ENCODE data around the gene ANO1.

Gene ANO1

DNA sequence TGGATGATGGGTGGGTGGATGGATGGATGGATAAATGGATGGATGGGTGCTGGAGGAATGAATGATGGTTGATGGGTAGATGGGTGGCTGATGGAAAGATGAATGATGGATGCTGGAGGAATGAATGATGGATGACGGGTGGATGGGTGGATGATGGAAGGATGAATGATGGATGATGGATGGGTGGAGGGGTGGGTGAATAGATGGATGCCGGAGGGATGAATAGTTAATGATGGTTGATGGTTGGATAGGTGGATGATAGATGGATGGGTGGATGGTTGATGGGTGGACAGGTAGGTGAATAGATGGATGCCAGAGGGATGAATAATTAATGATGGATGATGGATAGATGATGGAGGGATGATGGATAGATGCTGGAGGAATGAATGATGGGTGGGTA is 41.4 kb downstream of the ANO1 start:
- no peak for DNase-seq

DNA sequence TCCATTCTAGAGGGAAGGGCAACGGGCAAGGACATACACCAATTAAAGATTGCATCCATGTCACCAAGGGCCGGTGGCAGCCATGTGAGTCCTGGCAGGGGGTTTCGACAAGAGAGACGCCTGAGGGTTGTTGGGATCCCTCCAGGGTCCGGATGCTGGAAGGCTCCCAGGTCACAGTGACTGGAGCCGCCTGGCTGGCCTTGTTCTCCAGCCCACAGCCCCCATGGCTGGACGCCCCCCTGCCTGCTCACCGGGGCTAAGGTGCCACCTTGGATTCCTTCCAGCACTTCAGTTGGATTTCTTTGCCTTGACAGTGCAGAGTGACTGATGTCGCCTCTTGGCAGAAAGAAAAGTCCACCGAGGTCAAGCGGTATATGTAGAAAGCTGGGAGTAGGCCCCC is 42.6 kb downstream of the ANO1 start:
- DNase-seq: no peak

DNA sequence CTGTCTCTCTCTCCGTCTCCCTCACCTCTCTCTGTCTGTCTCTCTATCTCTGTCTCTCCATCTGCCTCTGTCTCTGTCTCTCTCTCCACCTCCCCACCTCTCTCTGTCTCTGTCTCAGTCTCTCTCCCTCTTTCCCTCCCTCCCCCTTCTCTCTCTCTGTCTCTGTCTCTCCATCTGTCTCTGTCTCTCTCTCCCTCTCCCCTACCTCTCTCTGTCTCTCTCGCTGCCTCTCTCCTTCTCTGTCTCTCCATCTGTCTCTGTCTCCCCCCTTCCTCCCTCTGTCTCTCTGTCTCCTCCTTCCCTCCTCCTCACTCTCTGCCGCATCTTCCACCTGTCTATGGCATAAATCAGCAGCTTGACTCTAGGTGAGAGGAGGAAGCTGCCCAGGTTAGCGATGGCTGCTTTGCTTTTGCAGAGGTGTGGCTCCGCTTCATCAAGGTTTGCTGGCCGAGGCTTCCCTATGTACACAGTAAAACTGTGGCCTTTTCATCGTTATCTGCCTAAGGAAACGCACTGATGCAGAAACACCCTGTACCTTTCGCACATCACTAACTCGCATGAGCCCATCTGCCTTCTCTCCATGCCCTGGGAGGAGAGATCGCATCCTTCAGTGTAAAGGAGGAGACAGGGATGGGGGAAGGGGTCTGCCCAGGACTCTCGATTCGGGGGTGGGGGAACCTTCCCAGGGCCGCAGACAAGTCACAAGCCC is 44.5 kb downstream of the ANO1 start:
- no peak for DNase-seq

DNA sequence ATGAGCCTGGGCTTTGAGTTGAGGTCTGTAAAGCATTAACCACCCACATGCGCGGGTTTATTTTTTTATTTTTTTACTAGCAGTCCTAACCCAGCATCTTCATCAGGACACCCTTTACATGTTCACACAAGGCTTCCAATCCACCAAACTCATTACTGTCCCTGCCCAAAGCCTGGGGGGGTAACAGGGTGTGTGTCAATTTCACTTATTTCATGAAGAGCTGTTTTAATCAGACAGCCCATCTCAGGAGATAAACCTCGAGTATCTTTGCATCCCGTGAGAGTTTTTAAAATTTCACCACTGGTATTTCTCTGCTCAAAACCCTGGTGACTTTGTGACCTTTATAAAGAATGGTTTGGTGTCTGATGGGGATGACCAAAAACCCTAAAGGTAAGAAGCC is 45.6 kb downstream of the ANO1 start:
- no peak for DNase-seq

DNA sequence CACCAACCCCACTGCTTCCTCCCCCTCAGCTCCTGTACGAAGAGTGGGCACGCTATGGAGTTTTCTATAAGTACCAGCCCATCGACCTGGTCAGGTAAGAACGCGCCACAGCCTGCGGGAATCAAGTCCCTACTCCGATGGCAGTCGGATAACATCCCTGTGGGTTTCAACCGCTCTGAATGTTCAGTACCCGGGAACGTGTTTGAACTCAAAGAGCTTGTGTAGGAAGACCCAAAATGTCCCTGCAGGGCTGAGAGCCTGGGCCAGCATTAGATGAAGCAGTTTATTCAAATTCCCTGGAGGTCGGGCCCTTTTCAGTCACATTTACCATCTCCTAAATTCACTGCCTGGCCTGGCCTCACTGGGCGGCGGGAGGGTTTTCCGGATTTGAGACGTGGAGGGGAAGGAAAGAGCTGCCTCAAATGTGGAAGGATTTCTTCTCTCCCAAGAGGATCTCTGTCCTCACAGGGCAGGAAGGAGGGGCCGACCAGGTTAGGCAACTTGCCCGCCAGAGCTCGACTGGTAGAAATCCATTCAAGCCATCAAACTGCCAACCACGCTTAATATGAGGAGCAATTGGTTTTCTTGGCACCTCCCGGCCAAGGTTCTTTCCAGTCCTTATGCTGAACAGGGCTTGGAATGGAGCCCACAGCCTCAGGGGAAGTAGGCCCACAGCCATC is 46.3 kb downstream of the ANO1 start:
- no peak for DNase-seq

DNA sequence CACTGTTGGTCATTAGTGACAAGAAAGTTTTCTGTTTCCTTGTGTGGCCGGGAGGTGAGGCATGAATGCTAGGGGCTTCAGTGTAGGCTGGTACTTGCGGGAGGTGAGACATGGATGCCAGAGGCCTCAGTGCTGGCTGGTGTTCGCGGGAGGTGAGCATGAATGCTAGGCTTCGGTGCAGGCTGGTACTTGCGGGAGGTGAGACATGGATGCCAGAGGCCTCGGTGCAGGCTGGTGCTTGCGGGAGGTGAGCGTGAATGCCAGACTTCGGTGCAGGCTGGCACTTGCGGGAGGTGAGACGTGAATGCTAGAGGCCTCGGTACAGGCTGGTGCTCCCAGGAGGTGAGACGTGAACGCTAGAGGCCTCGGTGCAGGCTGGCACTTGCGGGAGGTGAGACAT is 48.4 kb downstream of the ANO1 start:
- DNase-seq: no peak

DNA sequence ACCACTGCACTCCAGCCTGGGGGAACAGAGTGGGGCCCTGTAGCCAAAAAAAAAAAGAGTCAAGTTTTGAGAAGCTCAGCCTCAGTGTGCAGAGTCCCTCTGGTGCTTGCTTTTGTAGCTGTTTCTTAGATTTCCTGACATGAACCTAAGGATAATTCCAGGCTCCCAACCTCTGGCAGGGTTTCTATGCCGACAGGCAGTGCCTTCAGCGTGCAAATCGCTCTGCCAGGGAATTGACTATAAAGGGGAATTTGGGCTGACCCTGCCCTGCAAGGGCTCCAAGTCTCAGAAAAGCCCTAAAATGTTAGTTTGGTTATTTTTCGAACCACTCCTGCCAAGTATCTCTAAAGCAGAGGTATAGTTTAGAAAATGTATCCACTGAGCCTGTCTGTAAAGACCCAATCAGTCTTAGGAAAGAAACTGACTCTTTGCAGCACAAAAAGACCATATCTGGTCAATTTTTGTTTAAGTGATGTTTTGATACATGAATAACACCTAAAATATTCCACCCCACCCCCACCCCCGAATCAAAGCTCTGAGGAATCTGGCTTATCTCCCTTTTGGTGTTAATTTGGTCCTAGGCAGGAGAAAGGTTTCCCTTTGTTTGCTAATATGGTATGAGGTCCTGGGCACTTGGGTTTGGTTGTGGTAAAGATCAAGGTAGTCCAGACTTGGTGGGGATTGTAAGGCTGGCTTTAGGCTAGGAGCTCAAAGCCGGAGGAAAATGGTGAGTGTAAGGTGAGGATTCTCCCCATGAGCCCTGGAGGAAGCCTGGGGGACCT is 49.7 kb downstream of the ANO1 start:
- no peak for DNase-seq

DNA sequence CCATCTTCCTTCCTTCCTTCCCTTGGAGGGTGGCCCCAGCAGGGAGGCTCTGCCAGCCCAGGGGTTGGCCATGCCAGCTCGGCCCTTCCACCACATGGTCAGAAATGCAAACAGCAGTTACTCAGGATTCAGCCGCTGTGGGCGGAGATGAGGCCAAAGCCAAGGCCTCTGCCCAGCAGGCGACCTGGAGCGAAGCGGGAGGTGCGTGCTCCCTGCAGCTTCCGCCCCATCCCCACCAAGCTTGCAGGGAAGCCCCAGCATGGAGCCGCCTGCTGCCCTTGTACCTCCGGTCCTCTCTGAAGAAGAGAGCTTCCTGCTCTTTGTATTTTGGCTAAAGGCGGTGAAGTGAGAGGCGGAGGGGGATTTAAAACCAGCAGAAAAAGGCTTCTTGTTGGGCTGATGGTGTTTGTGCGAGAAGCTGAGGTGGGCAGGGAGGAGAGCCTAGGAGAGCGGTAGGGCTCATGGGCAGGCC is 50.4 kb downstream of the ANO1 start:
- DNase-seq: no peak

DNA sequence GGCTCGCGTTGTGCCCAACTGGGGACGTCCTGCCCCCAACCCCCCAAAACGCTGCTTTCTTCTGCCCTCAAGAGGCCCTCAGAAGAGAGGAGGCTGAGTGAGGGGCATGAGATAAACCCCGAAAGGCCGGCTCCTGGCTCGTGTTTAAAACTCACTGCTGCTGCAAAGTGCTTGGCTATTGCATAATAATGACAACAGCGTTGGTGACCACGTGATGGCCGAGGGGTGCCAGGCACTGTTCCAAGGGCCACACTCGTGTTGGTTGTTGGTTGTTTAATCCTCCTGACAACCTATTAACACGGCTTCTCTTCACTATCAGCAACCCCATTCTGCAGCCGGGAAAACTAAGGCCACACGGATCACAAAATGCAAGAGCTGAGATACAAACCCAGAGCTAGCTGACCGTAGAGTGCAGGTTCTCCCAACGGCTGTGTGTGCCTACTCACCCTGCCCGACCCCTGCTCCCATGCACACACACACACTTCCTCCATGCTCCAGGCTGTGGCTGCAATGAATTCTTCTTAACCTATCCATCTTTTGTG is 51.0 kb downstream of the ANO1 start:
- DNase-seq: no peak

DNA sequence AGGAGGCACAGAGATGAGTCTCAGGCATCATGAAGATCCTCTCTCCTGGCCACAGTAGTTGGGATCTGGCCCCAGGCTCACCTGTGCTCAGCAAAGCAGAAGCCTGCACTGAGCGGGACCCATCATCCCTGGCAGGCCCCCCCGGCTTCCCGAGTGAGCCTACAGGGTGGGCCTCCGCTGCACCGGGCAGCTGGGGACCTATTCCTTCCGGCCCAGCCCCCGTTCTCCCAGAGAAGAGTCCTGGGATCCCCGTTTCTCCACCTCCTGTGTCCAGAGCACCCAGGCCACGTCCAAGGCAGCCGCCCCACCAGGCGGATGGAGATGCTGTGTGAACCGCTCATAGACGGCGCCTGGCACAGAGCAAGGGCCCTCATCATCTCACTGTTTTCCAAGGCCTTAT is 52.5 kb downstream of the ANO1 start:
- DNase-seq: no peak

DNA sequence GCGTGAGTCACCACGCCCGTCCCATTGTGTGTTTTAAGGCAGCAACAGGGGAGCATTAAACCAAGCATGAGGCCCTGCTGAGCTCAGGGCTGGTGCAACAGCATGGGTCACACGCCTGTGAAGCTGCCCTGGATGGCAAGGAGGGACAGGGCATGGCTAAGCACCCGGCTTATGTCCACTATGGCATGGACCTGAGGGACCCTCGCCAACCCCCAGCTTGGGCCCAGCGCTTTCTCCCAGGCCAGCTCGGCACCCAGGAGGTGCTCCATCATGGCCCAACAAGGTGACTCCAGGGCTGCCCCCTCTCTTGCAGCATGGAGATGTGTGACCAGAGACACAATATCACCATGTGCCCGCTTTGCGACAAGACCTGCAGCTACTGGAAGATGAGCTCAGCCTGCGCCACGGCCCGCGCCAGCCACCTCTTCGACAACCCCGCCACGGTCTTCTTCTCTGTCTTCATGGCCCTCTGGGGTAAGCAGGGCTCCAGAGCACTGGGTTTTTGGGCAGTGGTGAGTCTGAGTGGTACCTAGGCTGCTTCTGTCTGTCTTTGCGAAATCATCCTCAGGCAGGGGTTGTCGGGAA is 53.6 kb downstream of the ANO1 start:
- DNase-seq: no peak

DNA sequence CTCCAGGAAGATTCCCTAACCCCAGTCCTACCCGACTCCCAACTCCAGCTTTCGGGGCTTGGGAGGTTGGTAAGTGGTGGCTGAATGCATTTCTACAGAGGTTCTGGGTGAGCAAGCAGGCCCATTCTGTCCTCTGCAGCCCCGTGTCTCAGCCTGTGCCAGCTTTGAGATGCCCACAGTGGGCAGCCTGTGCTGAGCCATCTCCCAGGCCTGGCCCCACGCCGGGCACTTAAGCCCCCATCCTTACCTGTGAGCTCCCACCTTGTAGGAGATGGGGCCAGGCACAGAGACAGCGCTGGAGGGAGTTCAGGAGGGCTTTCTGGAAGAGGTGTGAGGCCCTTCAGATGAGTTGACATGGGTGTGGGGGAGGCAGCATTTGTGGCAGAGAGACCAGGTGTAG is 54.5 kb downstream of the ANO1 start:
- no peak for DNase-seq

DNA sequence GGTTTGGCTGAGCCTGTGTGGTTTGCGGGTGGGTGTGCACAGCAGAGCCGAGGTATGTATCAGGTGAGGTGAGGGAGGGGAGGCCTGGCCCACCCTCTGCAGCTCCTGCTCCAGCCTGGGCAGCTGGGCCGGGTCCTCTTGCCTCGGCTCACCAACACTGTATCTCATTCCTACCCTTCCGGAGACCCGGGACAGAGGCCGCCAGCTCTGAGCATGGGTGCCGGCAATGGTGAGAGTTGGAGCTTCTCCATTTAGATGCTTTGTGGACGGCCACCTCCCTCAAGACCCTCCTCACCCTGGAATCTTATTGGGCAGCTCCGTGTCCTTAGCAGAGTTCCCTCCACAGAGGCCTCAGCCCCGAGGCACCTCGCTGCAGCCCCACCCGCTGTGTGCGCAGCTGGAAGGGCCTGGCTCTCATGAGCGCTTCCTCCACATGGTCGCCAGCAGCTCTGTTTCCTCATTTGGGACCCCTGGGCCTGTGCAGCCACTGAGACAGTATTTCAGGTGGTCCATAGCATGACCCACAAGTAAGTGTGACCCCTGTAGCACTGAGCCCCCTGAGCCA is 55.7 kb downstream of the ANO1 start:
- no peak for DNase-seq

DNA sequence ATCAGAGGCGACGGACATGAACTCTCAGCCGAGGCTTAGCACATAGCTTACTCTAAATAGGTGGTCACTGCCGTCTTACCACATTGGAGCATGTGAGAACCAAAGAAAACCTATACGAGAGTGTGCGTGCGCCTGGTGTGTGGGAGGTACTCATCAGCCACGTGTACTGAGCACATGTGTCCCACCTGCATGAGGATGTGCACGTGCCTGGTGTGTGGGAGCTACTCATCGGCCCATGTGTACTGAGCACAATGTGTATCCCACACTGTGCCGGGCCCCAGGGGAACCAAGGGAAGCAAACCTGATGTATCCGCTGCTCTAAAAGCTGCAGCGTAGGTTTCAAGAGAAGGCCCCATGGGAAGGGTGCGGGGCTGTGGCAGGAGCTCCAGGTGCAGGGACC is 56.4 kb downstream of the ANO1 start:
- DNase-seq: no peak

DNA sequence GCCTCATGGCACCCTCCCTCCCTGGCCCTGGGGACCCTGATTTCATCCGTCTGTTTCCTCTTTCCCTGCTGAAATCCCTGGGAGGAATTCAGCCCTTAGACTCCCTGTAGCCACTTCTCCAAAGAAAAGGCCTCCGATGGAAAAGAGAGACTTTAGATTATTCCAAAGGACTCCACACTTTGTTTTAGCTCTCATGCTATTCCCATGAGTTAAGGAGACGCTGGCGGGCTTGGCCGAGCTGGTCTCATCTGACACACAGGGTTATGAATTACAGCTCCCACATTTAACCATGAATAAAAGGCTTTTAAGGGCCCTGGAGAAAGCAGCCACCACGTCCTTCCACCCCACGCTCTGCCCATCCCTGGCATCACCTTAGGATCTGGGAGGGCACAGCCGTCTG is 57.0 kb downstream of the ANO1 start:
- DNase-seq: no peak

DNA sequence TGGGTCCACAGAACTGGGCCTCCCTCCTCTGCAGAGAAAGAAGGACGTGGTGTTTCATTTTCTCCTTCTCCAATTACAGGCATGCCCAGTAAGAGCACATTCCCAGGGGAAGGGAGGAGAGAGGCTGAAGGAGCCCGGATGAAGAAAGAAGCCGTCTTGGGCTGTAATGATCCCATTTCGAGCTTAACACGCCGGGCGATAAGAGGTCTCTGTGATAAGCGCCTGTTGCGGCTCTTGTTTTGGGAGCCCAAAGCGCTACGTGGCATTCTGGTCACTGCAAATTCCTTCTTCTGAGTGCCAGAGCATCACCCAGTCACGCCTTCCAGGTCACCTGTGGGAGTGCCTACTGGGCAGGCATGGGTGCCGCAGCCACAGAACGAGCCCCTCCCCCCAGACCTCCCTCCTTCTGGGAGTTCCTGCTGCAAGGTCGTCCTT is 57.5 kb downstream of the ANO1 start:
- no peak for DNase-seq

DNA sequence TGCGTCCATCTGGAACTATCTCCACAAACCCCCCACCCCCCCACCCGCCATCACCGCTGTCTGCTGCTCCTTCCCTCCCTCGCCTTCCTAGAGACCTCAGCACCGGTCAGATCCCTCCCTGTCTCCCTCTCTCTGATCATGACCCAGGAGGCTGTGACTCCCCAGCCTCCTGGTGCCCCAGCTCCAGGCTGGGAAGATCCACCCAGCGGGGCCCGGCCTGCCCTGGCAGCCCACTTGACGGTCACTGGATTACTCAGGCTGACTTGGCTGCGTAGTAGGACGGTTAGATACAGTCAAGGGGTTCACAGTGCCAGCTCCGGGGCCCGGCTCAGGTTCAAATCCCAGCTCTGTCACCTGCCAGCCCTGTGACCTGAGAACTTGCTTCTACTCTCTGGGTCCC is 59.3 kb downstream of the ANO1 start:
- no peak for DNase-seq

DNA sequence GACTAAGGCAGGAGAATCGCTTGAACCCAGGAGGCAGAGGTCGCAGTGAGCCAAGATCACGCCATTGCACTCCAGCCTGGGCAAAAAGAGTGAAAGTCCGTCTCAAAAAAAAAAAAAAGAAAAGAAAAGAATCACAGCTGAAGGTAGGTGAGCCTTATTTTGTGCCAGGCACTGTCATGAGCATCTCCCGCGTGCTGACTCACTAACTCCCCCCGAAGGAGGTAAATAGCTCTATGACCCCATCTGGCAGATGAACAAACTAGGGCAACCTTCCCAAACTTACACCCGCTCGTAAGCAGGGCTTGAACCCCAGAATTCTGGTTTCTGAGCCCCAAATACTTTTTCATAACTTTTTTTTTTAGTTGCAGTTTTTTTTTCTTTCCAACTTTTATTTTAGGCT is 60.3 kb downstream of the ANO1 start:
- no peak for DNase-seq

DNA sequence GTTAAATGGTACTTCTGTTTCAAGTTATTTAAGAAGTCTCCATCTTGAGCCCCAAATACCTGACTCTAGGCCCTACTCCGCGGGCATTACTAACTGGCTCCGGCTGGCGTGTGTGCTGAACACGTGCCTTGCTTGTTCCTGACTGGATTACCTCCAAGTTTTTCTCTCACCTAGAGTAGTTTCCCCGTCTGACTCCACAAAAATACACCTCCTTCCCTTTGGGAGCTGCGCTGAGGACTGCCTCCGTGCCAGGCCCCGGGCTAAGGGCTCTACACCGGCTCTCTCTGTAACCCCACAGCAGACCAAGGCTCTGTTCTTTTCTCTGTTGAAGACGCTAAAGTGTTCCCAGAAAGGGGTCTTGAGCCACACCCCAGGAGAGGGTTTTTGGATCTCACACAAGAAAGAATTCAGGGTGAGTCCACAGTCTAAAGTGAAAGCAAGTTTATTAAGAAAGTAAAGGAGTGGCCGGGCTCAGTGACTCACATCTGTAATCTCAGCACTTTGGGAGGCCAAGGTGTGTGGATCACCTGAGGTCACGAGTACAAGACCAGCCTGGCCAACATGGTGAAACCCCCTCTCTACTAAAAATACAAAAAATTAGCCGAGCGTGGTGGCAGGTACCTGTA is 61.8 kb downstream of the ANO1 start:
- no peak for DNase-seq

DNA sequence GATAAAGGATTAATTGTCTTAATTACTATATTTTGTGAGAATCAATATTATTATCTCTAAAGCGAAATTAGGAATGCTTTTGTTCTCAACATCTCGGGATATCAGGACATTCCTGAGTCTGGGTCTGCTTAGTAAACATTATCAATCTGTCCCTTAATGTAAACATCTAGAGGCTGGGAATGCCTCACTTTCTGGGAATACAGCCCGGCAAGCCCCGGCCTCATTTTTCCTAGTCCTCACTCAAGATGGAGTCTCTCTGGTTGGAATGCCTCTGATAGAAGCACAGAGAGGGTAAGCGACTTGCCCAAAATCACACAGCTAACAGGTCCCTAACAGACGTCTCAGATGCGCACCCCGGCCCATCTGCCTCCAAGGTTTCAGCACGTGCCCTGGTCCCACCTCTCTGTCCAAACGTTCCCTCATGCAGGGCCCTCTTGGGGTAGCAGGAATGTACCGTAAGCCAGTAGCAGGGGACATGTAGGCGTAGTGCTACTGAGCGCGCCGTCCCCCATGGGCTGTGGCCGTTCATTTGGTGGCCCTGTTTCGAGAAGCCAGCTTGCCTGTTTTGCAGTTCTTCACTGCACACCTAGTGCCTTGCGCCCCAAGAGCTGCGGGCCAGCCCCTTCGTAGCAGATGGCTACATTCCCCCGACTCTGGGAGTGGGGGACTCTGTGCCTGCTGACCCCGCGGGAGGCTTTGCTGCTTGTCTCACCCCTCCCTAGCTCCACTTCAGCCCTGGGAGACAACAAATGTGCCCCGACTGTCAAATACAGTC is 62.8 kb downstream of the ANO1 start:
- DNase-seq: no peak

DNA sequence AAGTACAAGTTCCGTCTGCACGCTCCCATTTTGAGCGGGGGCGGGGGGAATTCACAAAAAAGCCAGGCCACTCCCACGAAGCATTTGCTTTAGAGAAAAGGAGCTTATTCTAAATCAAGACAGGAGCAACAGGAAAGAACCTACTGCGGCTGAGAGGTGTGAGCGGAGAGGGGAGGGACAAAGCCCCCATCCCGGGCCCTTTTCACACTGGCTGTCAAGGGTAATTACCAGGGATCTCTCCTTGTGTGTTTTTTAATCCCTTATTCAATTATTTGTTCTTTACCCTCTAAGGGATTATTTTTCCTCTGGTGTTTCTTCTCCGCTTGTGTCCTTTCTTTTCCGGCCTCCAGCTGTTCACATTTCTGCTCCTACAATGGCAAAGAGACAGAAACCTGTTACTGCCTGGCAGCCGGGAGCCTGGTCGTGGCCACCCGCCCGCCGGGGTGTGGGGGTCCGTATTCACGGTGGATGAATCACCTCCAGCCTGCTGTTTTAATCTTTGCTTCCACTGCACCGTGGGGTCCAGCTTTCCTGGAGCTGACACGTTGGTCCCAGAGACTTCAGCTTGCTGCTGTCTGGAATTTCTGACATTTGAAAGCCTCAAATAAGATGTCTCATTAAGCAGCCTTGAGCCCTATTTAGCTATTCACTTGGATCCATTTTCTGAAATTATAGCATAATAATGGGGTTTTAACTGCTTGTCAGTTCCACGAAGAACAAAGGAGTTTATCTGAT is 63.5 kb downstream of the ANO1 start:
- no peak for DNase-seq

Measured in CD4-positive, alpha-beta T cell treated with Interleukin-1 beta for 1 hour (primary cell).